HT1080 (cell line): Measurements from ENCODE around the gene SPDYE6. TPM values are rescaled to one million over a fixed set of nuclear protein-coding genes. Genes with fewer than 3 reads are reported as not detected.
"Not testable (repeated sequence)": the region's sequence is repeated elsewhere in the genome, so short reads cannot be mapped to it uniquely, and the experiment has no call there.

ENCODE experiments used
- DNase-seq: peaks from one replicate; pipeline ENCODE4 v3.0.0-alpha.2; 2015; ENCODE audit warnings: low read depth
- polyA plus RNA-seq, 2 experiments: library from polyadenylated mRNA; depleted of rRNA; stranded (reverse); fragments of >200 nt; gene quantifications; 2 replicates each; pipeline ENCODE4 v1.2.3, GENCODE V29; 2015
- total RNA-seq: library from RNA; depleted of rRNA; stranded (reverse); fragments of >200 nt; shearing (Covaris generic); gene quantifications from 2 replicates; pipeline ENCODE4 v1.2.3, GENCODE V29; 2014; rRNA removed

The SPDYE6 gene, protein sequence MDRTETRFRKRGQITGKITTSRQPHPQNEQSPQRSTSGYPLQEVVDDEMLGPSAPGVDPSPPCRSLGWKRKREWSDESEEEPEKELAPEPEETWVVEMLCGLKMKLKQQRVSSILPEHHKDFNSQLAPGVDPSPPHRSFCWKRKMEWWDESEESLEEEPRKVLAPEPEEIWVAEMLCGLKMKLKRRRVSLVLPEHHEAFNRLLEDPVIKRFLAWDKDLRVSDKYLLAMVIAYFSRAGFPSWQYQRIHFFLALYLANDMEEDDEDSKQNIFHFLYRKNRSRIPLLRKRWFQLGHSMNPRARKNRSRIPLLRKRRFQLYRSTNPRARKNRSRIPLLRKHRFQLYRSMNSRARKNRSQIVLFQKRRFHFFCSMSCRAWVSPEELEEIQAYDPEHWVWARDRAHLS
- total RNA-seq = not detected in 2 replicates
- not detected in 2 replicates for polyA plus RNA-seq (2015; cell fraction: cytosol; rRNA removed)
- polyA plus RNA-seq (2015; cell fraction: nucleus; rRNA removed) = not detected in 2 replicates

DNA sequence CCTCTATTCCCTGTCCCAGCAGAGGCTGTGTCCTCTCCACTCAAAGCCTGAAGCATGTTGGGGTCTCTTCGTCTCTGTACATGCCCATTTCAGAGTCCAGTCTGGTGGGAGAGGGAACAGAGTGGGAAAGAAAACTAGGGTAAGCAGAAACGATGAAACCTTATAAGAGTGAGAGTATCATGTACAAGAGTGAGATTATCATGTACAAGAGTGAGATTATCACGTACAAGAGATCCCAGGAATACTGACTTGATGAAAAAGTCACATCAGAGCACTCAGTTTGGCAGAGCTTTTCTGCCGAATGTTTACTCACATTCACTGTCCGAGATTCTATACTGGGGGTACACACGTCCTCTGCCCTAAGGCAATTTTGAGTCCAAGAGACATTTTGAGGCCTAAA is at the start of gene SPDYE6:
Gene SPDYE6 (minus strand): TSS at position 101 of the 400 bp plus-strand sequence. CDS start 421 bp downstream, outside the sequence.
- DNase-seq = not testable (repeated sequence)

DNA sequence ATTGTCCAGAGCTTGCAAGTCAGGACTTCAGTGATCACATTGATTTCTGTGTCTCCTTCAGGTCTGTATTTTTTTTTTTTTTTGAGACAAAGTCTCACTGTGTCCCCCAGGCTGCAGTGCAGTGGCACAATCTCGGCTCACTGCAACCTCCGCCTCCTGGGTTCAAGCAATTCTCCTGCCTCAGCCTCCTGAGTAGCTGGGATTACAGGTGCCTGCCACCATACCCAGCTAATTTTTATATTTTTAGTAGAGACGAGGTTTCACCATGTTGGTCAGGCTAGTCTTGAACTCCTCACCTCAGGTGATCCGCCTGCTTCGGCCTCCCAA is 48.6 kb upstream of the SPDYE6 start:
- DNase-seq = not testable (repeated sequence)

GRCh38 chr7:102404005-102404861 is 48.0 kb upstream of the SPDYE6 start:
- peak; percentile 63 for DNase-seq

GRCh38 chr7:102403563-102403962 is 47.3 kb upstream of the SPDYE6 start:
- DNase-seq = no peak

GRCh38 chr7:102400360-102400759 is 44.1 kb upstream of the SPDYE6 start:
- no peak for DNase-seq

DNA sequence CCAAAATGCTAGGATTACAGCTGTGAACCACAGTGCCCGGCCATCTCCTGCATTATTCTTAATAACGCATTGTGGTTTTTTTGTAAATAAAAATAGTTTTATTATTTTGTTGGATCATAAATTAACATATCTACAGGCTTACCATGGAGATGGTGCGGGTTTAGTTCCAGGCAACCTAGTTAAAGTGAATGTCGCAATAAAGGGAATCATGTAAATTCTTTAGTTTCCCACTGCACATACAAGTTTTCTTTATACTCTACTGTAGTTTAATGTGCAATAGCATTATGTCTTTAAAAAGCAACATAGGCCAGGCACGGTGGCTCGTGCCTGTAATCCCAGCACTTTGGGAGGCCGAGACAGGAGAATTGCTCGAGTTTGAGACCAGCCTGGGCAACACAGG is 42.3 kb upstream of the SPDYE6 start:
- no peak for DNase-seq

DNA sequence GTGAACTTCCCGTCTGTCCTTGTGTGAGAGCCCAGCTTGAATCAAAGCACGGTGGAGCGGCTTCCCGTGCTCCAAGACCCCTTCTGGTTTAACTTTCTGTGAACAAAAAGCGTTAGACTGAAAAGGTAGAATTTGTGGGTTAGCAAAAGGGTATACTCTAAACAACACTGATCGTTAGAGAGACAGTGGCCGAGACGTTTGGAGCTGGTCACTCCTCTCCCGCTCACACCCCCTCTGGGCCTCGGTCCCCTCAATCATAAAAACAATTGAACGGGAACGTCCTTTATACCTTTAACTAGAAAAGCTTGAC is 40.4 kb upstream of the SPDYE6 start:
- no peak for DNase-seq

DNA sequence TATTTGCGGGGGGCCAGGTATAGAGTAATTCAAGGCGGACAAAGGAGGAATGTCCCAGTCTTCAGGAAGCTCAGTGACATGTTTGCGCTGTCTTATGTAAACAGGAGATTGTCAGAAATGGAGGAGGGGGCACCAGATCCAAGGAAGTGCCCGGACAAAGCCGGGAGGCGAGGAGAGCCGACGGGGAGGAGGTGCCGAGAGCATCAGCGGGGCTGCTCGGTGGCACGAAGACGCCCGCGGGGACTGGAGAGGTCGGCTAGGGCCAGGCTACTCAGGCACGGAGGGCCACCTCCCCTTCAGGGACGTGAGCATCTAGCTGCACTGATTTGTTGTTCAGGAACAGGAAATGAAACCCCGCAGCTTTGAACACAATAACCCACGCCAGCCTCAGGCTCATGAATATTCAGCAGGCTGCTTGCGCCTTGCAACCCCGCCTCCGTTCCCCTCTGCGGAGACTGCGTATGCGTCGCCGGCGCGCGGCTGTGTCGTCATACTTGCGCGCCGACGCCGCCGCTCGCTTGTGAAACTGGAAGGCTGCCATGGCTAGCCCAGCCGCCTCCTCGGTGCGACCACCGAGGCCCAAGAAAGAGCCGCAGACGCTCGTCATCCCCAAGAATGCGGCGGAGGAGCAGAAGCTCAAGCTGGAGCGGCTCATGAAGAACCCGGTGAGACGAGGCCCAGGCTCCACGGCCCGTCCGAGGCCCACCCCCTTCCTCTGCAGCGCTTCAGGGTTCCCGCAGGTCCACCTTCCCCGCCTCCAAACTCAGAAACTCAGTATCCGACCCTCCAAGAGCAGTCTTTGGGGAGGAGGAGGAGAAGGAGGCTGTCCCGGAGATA is 39.8 kb upstream of the SPDYE6 start, which contains the start of gene PRKRIP1:
Gene PRKRIP1 (plus strand): TSS at position 491 of the 837 bp plus-strand sequence. CDS start 49 bp downstream, at position 540.
- peak; percentile 90 for DNase-seq

DNA sequence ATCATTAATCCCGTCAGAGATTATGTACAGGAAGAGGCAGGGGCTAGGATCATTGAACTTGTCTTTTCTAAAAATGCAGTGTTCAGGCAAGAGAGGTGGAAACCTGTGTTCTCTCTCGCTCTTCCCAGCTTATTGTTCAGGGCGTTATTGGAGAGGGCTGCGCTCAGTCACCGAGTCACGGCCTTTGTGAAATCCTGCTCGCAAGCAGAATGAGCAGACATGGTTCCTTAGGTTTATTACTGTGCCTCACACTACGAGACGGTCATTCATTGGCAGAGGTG is 39.3 kb upstream of the SPDYE6 start:
- DNase-seq = no peak

- DNase-seq = no peak
Observed at GRCh38 chr7:102393467-102393866, 37.2 kb upstream of the SPDYE6 start.

- no peak for DNase-seq
Observed at GRCh38 chr7:102392330-102392729, 36.1 kb upstream of the SPDYE6 start.

DNA sequence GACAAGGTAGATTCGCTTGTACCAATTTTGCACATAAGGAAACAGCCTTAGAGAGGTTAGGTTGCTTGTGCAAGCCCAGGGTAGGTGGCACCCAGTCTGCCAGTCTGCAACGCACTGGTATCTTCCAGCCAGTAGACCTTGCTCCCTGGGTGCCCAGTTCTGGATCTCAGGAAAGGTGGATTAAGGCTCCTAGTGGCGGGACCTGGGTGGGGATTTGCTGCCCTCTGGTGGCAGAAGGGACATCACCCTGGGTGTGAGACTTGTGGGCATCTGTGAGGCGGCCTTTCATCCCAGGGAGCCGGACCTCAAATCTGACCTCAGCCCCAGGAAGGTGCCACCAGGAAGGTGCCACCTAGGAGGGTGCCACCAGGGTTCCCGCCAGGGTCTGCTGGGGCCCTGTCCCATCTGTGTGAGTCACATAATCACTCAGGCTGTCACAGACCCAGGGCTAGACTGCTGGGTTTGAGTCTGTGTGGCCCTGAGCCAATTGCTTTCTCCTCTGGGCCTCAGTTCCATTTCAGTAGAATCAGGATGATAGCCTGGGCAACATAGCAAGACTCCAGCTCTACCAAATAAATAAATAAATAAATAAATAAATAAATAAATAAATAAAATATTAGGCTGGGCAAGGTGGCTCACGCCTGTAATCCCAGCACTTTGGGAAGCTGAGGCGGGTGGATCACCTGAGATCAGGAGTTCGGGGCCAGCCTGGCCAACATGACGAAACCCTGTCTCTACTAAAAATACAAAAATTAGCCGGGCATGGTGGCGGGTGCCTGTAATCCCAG is 34.6 kb upstream of the SPDYE6 start:
- peak; percentile 66 for DNase-seq

- DNase-seq = no peak
Observed at GRCh38 chr7:102389810-102390209, 33.6 kb upstream of the SPDYE6 start.

DNA sequence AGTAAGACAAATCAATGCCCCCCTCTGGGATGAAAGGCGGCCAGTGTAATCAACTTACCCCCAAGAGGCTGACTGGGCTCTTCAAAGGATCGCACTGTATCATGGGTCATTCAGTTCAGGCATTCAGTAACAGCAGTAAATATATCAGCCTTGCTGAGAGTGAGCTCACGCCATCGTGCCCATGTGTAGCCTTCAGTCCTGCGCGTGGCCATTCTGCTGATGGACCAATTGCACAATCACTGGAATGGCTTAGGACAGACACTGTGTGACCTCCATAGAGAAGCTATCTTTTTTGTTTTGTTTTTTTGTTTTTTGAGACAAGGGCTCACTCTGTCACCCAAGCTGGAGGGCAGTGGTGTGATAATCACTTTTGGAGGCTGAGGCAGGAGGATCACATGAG is 30.8 kb upstream of the SPDYE6 start:
- no peak for DNase-seq

GRCh38 chr7:102381696-102382425 is 25.6 kb upstream of the SPDYE6 start:
- DNase-seq = not testable (repeated sequence)

GRCh38 chr7:102380837-102381236 is 24.6 kb upstream of the SPDYE6 start:
- not testable (repeated sequence) for DNase-seq

DNA sequence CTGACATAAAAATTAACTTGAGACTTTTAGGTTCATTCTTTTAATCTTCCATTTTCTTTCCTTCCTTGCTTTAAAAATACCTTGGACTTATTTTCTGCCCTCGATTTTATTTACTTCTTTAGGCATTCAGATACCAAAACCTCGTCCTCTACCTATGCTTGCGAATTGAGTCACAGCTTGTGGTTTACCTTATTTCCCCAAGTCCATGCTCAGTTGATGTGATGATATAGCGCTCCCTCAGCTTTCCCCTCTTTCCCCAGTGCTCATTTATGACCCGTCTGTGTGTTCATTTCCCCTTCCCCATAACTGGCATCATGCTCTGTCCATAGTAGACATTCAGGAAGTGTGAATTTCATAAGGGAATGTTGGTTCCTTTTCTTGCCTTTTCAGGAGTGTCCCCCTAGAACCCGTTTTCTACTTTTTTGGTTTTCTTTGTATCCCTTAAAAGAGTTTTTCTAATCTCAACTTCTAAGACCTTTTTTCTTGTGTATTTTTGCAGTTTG is 20.8 kb upstream of the SPDYE6 start:
- DNase-seq = no peak

- DNase-seq = not testable (repeated sequence)
Observed at GRCh38 chr7:102372796-102373195, 16.6 kb upstream of the SPDYE6 start.

- DNase-seq = not testable (repeated sequence)
Observed at GRCh38 chr7:102370038-102370437, 13.8 kb upstream of the SPDYE6 start.

DNA sequence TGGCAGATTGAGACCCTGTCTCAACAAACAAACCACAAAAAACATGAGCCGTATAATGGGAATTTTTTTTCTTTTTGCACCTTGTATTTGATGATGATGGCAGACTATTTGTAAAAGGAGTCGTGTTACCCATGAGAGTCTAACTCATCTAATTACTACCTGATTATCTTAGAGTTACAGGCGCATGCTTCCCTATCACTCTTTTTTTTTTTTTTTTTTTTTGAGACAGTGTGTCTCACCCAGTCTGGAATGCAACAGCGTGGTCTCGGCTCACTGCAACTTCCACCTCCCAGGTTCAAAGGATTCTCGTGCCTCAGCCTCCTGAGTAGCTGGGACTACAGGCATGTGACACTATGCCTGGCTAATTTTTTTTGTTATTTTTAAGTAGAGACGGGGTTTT is 9.1 kb upstream of the SPDYE6 start:
- not testable (repeated sequence) for DNase-seq
